Skeletal muscle tissue (tissue), 4 donors: ENCODE measurements around the gene MYL10. TPM values are rescaled to one million over a fixed set of nuclear protein-coding genes. Genes with fewer than 3 reads are reported as not detected.
"Not testable (repeated sequence)": the region's sequence is repeated elsewhere in the genome, so short reads cannot be mapped to it uniquely, and the experiment has no call there.

Experiments used
- H3K27ac ChIP-seq: one replicate; pipeline ENCODE4 v1.7.0; 2013; ENCODE audit warnings: mild to moderate bottlenecking, low read depth, low read length, inconsistent platforms
- H3K27me3 ChIP-seq, 3 donors: one replicate each; pipeline ENCODE4 v1.7.0; 2013; ENCODE audit warnings: low read length in 3 of 3; ENCODE audit not compliant: control insufficient read depth in 3 of 3, insufficient read depth in 3 of 3
- H3K36me3 ChIP-seq, 3 donors: one replicate each; pipeline ENCODE4 v1.7.0; 2013; ENCODE audit warnings: low read length in 3 of 3; ENCODE audit not compliant: control insufficient read depth in 3 of 3, insufficient read depth in 3 of 3
- H3K4me1 ChIP-seq, 3 donors: one replicate each; pipeline ENCODE4 v1.7.0; 2013; ENCODE audit warnings: low read length in 3 of 3, mild to moderate bottlenecking in 3 of 3; ENCODE audit not compliant: control insufficient read depth in 3 of 3, insufficient read depth in 3 of 3
- H3K4me3 ChIP-seq, 3 donors: one replicate each; pipeline ENCODE4 v1.7.0; 2013; ENCODE audit warnings: low read length in 3 of 3
- H3K9ac ChIP-seq, 3 donors: one replicate each; pipeline ENCODE4 v1.7.0; 2013; ENCODE audit warnings: low read length in 3 of 3, mild to moderate bottlenecking in 3 of 3, moderate library complexity in 2 of 3, low read depth in 1 of 3
- H3K9me3 ChIP-seq, 3 donors: one replicate each; pipeline ENCODE4 v1.7.0; 2013; ENCODE audit warnings: low read length in 3 of 3; ENCODE audit not compliant: control insufficient read depth in 3 of 3
- total RNA-seq: library from RNA; depleted of rRNA; stranded (reverse); fragments of >200 nt; gene quantifications from one replicate; pipeline ENCODE4 v1.2.3, GENCODE V29; 2014
- donor health status: Osteomylitis.

The MYL10 gene
- total RNA-seq, 1 donor from 2014 or later, result 8.4 TPM

GRCh38 chr7:101614939-101615302 lies 14.2 kb downstream of the MYL10 start:
- no peaks in the 10 kb centered on the region for H3K36me3 ChIP-seq
- H3K4me1 ChIP-seq, result peaks cover 0 to 8% (median 7%) of the 10 kb centered on the region in 3 donors
- peaks cover 0 to 12% (median 3%) of the 10 kb centered on the region in 3 donors for H3K27me3 ChIP-seq
- no peaks in the 10 kb centered on the region for H3K9me3 ChIP-seq
- peak overlapping the region in 1 of 3 donors; percentile 25 for H3K9ac ChIP-seq
- no peak overlapping the region for H3K4me3 ChIP-seq
- H3K27ac ChIP-seq, result no peak overlapping the region

GRCh38 chr7:101614098-101614938 lies 14.8 kb downstream of the MYL10 start:
- Histone ChIP-seq H3K27me3 (peaks cover 0 to 12% (median 3%) of the 10 kb centered on the region in 3 donors), H3K27ac (no peak overlapping the region), H3K9me3 (no peaks in the 10 kb centered on the region), H3K4me3 (no peak overlapping the region), H3K9ac (no peak overlapping the region), H3K36me3 (no peaks in the 10 kb centered on the region), H3K4me1 (peaks cover 0 to 8% (median 7%) of the 10 kb centered on the region in 3 donors)

- peaks cover 0 to 12% (median 3%) of the 10 kb centered on the region in 3 donors for H3K27me3 ChIP-seq
- no peak overlapping the region for H3K4me3 ChIP-seq
- H3K27ac ChIP-seq, result no peak overlapping the region
These were observed 16.1 kb downstream of the MYL10 start for GRCh38 chr7:101612885-101613515.

GRCh38 chr7:101608772-101609713 lies 20.1 kb downstream of the MYL10 start:
- Histone ChIP-seq H3K9me3 (no peaks in the 10 kb centered on the region), H3K27me3 (no peaks in the 10 kb centered on the region), H3K4me3 (no peak overlapping the region), H3K27ac (no peak overlapping the region), H3K4me1 (no peaks in the 10 kb centered on the region), H3K36me3 (no peaks in the 10 kb centered on the region), H3K9ac (no peak overlapping the region)

More at GRCh38 chr7:101612885-101613515, 16.1 kb downstream of the MYL10 start:
- Histone ChIP-seq H3K9me3 (no peaks in the 10 kb centered on the region), H3K36me3 (no peaks in the 10 kb centered on the region), H3K9ac (no peak overlapping the region), H3K4me1 (peaks cover 0 to 8% (median 7%) of the 10 kb centered on the region in 3 donors)

- peaks cover 0 to 9% (median 5%) of the 10 kb centered on the region in 3 donors for H3K4me1 ChIP-seq
- H3K4me3 ChIP-seq, result no peak overlapping the region
- no peaks in the 10 kb centered on the region for H3K27me3 ChIP-seq
- no peak overlapping the region for H3K9ac ChIP-seq
- H3K36me3 ChIP-seq, result no peaks in the 10 kb centered on the region
- H3K27ac ChIP-seq, result no peak overlapping the region
- H3K9me3 ChIP-seq, result no peaks in the 10 kb centered on the region
These were observed 22.6 kb downstream of the MYL10 start for GRCh38 chr7:101606498-101606923.

DNA sequence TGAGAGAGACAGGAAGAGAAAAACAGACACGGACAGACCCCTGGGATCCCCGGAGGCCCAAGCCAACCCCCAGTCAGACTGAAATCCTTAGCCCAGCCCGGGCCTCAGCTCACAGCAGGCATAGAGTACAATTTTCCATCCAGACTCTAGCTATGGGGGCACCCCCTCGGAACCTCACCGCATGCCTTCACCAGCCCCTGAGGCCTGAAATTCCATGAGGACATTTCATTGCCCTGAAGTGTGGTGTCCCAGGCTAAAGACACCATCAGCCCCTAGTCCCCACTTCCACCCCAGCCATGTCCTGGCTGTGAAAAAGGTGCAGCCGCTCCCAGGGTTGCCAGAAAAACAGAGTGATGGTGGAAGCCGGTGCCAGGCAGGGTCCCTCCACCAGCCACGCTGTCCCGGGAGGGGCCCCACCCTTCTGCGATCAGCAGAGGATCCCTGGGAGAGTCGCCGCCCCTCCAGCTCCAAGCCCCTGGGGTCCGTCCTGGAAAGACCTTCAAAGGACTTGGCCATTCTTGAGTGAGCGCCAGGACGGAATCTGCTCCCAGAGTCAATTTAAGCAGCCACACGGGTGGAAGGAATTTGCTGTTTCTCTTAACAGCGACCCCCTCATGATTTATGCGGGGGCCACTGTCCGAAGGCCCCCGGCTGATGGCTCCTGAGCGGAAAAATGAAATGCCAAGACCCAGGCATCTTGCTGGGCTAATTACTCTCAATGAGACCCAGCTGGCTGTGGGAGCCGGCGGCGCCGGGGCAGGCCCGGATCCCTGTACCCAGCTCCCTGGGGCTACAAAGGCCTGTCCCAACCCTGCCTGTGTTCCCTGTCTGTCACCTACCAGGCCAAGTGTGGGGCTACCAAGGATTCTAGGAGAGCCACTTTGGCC lies 23.2 kb downstream of the MYL10 start:
- no peaks in the 10 kb centered on the region for H3K36me3 ChIP-seq

GRCh38 chr7:101604934-101605332 lies 24.2 kb downstream of the MYL10 start:
- not testable (repeated sequence) for H3K4me1 ChIP-seq, H3K9me3 ChIP-seq, H3K36me3 ChIP-seq, H3K4me3 ChIP-seq, H3K27me3 ChIP-seq, H3K27ac ChIP-seq, H3K9ac ChIP-seq

More for the DNA sequence above, 23.2 kb downstream of the MYL10 start:
- Histone ChIP-seq H3K4me1 (peaks cover 0 to 9% (median 5%) of the 10 kb centered on the region in 3 donors), H3K9me3 (no peaks in the 10 kb centered on the region), H3K27me3 (no peaks in the 10 kb centered on the region), H3K9ac (no peak overlapping the region), H3K27ac (no peak overlapping the region), H3K4me3 (no peak overlapping the region)

DNA sequence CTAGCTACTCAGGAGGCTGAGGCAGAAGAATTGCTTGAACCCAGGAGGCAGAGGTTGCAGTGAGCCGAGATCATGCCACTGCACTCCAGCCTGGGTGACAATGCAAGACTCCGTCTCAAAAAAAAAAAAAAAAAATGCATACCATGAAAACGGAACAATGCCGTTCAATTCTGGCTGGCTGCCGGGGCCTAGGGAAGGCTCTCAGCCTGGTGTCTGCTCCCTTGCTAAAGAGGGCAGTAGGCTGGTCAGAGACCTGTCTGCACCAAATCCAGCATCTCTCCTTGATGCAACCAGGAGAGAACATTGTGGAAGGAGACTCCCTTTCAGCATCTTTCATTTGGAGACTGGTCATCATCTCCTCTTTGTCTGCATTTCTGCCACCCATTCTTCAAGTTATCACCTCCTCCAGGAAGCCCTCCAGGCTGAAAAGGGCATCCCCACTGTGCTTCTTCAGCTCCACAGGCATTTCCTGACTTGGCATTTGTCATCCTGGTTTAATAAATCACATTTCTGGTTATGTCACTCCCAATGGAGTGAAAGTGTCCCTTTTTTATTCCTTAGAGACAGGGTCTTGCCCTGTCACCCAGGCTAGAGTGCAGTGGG lies 24.7 kb downstream of the MYL10 start:
- H3K4me1 ChIP-seq, result peaks cover 0 to 9% (median 5%) of the 10 kb centered on the region in 3 donors
- H3K27me3 ChIP-seq, result no peaks in the 10 kb centered on the region
- no peak overlapping the region for H3K4me3 ChIP-seq
- H3K9ac ChIP-seq, result no peak overlapping the region
- H3K9me3 ChIP-seq, result no peaks in the 10 kb centered on the region
- H3K36me3 ChIP-seq, result no peaks in the 10 kb centered on the region
- no peak overlapping the region for H3K27ac ChIP-seq
